MM.1S (cell line): ENCODE results near the gene TRIM63.

Experiments used
- DNase-seq: peaks from one replicate; pipeline ENCODE4 v3.0.0-alpha.2; 2015
- H2AFZ ChIP-seq: fragments of 300-600 bp; sonication (generic); 2 replicates; pipeline ENCODE4 v1.6.0; 2016; ENCODE audit warnings: antibody characterized with exemption, low read length
- H3F3A ChIP-seq: fragments of 300-600 bp; sonication (generic); 2 replicates; pipeline ENCODE4 v1.6.1; 2016; ENCODE audit warnings: mild to moderate bottlenecking, antibody characterized with exemption, low read length, moderate library complexity, mixed read lengths; ENCODE audit not compliant: insufficient read depth
- H3K27ac ChIP-seq: fragments of 300-600 bp; sonication (generic); 2 replicates; pipeline ENCODE4 v1.5.1; 2016; ENCODE audit warnings: mild to moderate bottlenecking, low read length
- H3K27me3 ChIP-seq: fragments of 300-600 bp; sonication (generic); replicated peaks from 2 replicates; pipeline ENCODE4 v1.6.0; 2016; ENCODE audit warnings: low read length; ENCODE audit not compliant: insufficient read depth
- H3K36me3 ChIP-seq: fragments of 300-600 bp; sonication (generic); replicated peaks from 2 replicates; pipeline ENCODE4 v1.6.1; 2016; ENCODE audit warnings: mild to moderate bottlenecking, low read length, mixed read lengths; ENCODE audit not compliant: insufficient read depth
- H3K4me1 ChIP-seq: fragments of 300-600 bp; sonication (generic); 2 replicates; pipeline ENCODE4 v1.6.1; 2016; ENCODE audit warnings: low read length, mixed read lengths
- H3K4me2 ChIP-seq: fragments of 300-600 bp; sonication (generic); 2 replicates; pipeline ENCODE4 v1.6.0; 2016; ENCODE audit warnings: low read depth, low read length
- H3K4me3 ChIP-seq: fragments of 300-600 bp; sonication (generic); 2 replicates; pipeline ENCODE4 v1.5.1; 2016; ENCODE audit warnings: low read length, mixed read lengths
- H3K79me2 ChIP-seq: fragments of 300-600 bp; sonication (generic); 2 replicates; pipeline ENCODE4 v1.6.1; 2016; ENCODE audit warnings: mixed run types, low read length, mixed read lengths
- H3K9ac ChIP-seq: fragments of 300-600 bp; sonication (generic); 2 replicates; pipeline ENCODE4 v1.6.1; 2016; ENCODE audit warnings: low read length, mixed read lengths
- H3K9me2 ChIP-seq: fragments of 300-600 bp; sonication (generic); replicated peaks from 2 replicates; pipeline ENCODE4 v1.6.1; 2016; ENCODE audit warnings: mild to moderate bottlenecking, low read length, mixed read lengths; ENCODE audit not compliant: insufficient read depth
- H3K9me3 ChIP-seq: fragments of 300-600 bp; sonication (generic); replicated peaks from 2 replicates; pipeline ENCODE4 v1.6.1; 2016; ENCODE audit warnings: mild to moderate bottlenecking, low read length, mixed read lengths; ENCODE audit not compliant: insufficient read depth
- H4K20me1 ChIP-seq: fragments of 300-600 bp; sonication (generic); 2 replicates; pipeline ENCODE4 v1.6.1; 2016; ENCODE audit warnings: mild to moderate bottlenecking, low read length, moderate library complexity, mixed read lengths; ENCODE audit not compliant: insufficient read depth
- EZH2 ChIP-seq: fragments of 300-600 bp; sonication (generic); optimal IDR thresholded peaks from 2 replicates; pipeline ENCODE3; 2017; ENCODE audit warnings: low read depth, mild to moderate bottlenecking, antibody characterized with exemption, low read length, mixed read lengths
- EZH2phosphoT487 ChIP-seq: fragments of 300-600 bp; sonication (generic); IDR thresholded peaks from 2 replicates; pipeline ENCODE4 v1.6.1; 2018; ENCODE audit warnings: antibody characterized with exemption, low read length
- TF ChIP-seq, protein P1 (sequence below): fragments of 300-600 bp; sonication (generic); IDR thresholded peaks from 2 replicates; pipeline ENCODE4 v1.5.1; 2016; ENCODE audit warnings: antibody characterized with exemption, low read length, mixed read lengths

The TRIM63 gene

DNA sequence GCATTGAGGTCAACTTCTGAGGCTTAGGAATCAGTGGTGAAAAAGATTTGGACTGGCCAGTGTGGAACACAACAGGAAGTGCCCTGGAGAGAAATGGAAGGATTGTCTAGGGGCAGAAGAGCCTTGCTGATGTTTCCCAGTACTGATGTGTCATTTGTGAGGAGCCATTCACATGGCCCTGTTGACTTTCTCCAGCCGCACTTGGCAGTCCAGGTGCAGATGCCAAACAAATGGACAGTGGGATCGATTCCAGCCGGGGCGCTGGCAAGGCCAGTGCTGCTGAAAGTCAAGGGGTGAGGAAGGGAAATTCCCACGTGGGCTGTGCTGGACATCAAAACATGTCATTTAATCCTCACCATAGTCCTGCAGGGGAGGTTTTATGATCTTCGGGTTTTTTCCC, 4.9 kb upstream of the TRIM63 start:
- Histone ChIP-seq H3K4me1 (no peaks in the 10 kb centered on the region), H3K9me3 (no peaks in the 10 kb centered on the region), H4K20me1 (no peaks in the 10 kb centered on the region), H2AFZ (no peak overlapping the region), H3K9me2 (no peaks in the 10 kb centered on the region), H3K36me3 (no peaks in the 10 kb centered on the region), H3K4me3 (no peak overlapping the region), H3K27ac (no peak overlapping the region), H3K27me3 (peaks cover 11% of the 10 kb centered on the region; the same call in 1 of the 2 replicates), H3K79me2 (no peaks in the 10 kb centered on the region), H3K4me2 (no peak overlapping the region), H3F3A (no peaks in the 10 kb centered on the region), H3K9ac (no peak overlapping the region)
- no peak for DNase-seq
- TF ChIP-seq EZH2 (no peak), EZH2phosphoT487 (no peak)
- TF ChIP-seq, protein P1, sequence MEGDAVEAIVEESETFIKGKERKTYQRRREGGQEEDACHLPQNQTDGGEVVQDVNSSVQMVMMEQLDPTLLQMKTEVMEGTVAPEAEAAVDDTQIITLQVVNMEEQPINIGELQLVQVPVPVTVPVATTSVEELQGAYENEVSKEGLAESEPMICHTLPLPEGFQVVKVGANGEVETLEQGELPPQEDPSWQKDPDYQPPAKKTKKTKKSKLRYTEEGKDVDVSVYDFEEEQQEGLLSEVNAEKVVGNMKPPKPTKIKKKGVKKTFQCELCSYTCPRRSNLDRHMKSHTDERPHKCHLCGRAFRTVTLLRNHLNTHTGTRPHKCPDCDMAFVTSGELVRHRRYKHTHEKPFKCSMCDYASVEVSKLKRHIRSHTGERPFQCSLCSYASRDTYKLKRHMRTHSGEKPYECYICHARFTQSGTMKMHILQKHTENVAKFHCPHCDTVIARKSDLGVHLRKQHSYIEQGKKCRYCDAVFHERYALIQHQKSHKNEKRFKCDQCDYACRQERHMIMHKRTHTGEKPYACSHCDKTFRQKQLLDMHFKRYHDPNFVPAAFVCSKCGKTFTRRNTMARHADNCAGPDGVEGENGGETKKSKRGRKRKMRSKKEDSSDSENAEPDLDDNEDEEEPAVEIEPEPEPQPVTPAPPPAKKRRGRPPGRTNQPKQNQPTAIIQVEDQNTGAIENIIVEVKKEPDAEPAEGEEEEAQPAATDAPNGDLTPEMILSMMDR = no peak

DNA sequence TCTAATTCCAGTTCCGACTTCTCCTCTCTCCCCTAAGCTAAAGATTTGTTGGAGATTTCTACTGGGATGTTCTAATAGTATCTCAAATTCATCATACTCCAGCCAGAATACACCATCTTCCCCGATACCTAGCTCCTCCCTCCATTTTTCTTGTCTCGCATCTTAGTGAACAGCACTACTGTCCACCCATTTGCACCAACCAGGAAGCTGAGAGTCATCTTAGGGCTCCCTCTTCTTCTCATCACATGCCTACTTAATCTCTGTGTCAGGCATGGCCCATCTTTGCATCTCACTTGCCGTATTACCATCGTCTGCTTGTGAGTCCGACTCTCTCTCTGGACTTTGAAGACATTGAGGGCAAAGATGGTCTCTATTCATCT, 3.5 kb upstream of the TRIM63 start:
- Histone ChIP-seq H3K4me3 (no peak overlapping the region), H3K9ac (no peak overlapping the region), H3K27ac (no peak overlapping the region), H3K79me2 (no peaks in the 10 kb centered on the region), H3K9me2 (no peaks in the 10 kb centered on the region), H3K36me3 (no peaks in the 10 kb centered on the region), H3K27me3 (peaks cover 11% of the 10 kb centered on the region; the same call in 1 of the 2 replicates), H2AFZ (no peak overlapping the region), H4K20me1 (no peaks in the 10 kb centered on the region), H3K4me2 (no peak overlapping the region), H3K4me1 (no peaks in the 10 kb centered on the region), H3K9me3 (no peaks in the 10 kb centered on the region), H3F3A (no peaks in the 10 kb centered on the region)
- TF ChIP-seq EZH2 (no peak), EZH2phosphoT487 (no peak)
- TF ChIP-seq, protein P1 = no peak
- DNase-seq = no peak

DNA sequence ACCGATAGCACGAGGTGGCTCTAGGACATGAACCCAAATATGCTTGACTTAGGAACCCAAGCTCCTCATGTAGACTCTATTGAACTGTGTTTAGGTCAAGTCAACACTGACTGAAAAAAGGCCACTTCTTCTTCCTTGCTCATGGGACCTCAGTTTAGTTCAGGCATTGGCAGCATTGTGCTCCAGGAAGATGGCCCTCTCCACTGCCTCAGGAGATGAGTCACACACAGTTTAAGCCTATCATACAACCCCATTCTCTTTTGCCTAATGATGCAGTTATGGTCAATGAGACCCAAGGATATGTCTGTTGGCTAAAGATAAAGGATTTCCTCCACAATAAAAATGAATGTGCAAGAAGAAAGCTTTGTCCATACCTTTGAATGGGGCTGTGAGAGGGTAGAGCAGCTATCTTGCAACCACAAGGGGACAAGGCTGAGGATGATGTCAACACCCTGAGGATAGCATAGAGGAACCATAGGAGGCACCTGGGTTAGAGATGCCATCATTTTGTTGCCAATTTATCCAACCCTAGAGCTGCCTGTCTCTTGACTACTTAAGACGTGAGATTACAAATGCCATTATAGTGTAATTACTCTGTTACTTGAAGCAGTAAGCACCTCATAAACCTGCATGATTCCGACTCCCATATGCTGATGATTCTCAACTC, 3.0 kb upstream of the TRIM63 start:
- no peaks in the 10 kb centered on the region for H3K4me1 ChIP-seq
- no peak overlapping the region for H3K4me3 ChIP-seq
- no peaks in the 10 kb centered on the region for H3F3A ChIP-seq
- H3K36me3 ChIP-seq = no peaks in the 10 kb centered on the region
- H3K27me3 ChIP-seq = peaks cover 11% of the 10 kb centered on the region; the same call in 1 of the 2 replicates
- no peaks in the 10 kb centered on the region for H3K9me3 ChIP-seq
- no peak overlapping the region for H3K9ac ChIP-seq
- H3K9me2 ChIP-seq = no peaks in the 10 kb centered on the region
- no peak overlapping the region for H2AFZ ChIP-seq
- DNase-seq = no peak
- H3K4me2 ChIP-seq = no peak overlapping the region
- no peak overlapping the region for H3K27ac ChIP-seq
- no peaks in the 10 kb centered on the region for H3K79me2 ChIP-seq
- H4K20me1 ChIP-seq = no peaks in the 10 kb centered on the region
- TF ChIP-seq EZH2 (no peak), EZH2phosphoT487 (no peak)
- TF ChIP-seq, protein P1 = no peak
